ENCODE results near the gene MGST3.

GRCh38 chr1:165679282-165680036 lies 48.4 kb downstream of the MGST3 start:
- TF ChIP-seq, protein P1, sequence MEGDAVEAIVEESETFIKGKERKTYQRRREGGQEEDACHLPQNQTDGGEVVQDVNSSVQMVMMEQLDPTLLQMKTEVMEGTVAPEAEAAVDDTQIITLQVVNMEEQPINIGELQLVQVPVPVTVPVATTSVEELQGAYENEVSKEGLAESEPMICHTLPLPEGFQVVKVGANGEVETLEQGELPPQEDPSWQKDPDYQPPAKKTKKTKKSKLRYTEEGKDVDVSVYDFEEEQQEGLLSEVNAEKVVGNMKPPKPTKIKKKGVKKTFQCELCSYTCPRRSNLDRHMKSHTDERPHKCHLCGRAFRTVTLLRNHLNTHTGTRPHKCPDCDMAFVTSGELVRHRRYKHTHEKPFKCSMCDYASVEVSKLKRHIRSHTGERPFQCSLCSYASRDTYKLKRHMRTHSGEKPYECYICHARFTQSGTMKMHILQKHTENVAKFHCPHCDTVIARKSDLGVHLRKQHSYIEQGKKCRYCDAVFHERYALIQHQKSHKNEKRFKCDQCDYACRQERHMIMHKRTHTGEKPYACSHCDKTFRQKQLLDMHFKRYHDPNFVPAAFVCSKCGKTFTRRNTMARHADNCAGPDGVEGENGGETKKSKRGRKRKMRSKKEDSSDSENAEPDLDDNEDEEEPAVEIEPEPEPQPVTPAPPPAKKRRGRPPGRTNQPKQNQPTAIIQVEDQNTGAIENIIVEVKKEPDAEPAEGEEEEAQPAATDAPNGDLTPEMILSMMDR (conservative IDR thresholded peaks at IDR 0.05; ENCODE audit: low read length): peak; percentile 34
- no peak for TF ChIP-seq EZH2phosphoT487 (IDR thresholded peaks at IDR 0.05; ENCODE audit: borderline replicate concordance)
